Inflammatory macrophage treated with lipopolysaccharide for 1 hour (primary cell): Measurements from ENCODE around the gene GALT.

Experiments used
- DNase-seq, 2 donors: peaks; one replicate each; pipeline ENCODE4 v3.0.0-alpha.2; 2020 to 2022

Gene GALT

DNA sequence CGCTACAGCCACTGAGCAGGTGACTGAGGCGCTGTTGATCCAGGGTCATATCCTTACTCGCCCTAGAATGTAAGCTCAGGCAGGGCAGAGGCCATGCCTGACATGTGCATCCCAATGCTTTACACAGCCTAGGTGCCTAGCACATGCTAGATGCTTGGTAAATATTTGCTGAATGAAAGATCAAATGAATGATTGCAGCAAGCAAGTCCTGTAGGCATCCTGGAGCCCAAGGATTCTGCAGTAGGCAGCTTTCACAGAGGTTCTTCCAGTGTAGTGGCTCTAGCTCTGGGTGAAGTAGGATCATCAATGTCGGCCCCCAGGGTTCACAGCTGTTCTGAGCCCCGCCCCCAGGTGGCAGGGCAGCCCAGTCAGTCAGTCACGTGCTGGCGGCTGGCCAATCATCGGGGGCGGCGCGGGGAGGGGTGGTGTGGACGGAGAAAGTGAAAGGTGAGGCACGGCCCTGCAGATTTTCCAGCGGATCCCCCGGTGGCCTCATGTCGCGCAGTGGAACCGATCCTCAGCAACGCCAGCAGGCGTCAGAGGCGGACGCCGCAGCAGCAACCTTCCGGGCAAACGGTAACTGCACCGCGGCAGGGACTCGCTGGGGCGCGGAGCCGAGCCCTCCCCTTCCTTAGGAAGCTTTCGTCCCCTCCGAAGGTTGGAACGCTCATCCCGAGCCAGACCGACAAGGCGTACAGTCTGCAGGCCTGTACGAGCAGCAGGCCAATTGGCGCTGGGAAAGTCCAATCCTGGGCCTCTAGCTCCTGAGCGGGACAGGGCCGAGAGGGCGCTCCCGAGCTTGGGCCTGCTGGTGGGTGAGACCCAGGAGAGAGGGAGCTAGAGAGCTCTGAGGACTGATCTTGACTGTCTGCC lies at the start of gene GALT:
Gene GALT (plus strand): TSS at position 465 of the 873 bp plus-strand sequence. CDS start 30 bp downstream, at position 495.
- DNase-seq: peak; percentile 85 to 92

DNA sequence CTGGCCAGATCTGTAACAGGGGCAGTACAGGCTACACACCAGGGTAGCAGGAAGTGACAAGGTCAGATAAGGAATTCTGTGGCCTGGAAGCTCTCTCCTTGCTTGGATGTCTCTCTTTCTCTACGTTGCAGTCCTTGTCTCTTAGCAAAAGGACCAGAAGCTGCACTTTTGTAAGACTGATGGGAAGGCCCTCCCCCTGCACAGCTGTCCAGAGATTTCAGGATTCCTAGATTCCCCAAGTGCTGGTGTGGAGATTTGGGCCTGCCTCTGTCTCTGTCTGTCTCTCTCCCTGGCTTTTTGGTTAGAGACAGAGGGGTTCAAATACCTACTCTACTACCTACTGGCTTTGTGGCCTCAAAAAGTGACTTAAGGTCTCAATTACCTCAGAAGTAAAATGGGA lies 46.9 kb upstream of the GALT start:
- DNase-seq: no peak

DNA sequence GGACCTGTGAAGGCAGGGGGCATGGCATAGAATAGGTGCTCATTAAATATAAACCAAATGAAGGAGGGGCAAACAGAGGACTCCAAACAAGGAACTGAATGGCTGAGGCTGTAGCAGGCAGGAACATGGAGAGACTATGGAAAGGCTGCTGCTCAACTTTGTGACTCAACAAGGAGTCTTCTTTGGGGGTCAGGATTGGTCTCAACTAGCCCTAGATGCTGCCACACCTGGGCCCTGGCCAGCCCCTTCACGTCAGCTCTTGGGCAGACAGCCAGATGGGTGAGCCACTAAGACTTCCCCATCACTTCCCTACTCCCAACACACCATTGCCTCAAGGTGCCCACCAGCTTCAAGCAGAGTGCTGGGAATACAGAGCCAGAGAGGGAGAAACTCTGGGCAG lies 45.6 kb upstream of the GALT start:
- DNase-seq: no peak

DNA sequence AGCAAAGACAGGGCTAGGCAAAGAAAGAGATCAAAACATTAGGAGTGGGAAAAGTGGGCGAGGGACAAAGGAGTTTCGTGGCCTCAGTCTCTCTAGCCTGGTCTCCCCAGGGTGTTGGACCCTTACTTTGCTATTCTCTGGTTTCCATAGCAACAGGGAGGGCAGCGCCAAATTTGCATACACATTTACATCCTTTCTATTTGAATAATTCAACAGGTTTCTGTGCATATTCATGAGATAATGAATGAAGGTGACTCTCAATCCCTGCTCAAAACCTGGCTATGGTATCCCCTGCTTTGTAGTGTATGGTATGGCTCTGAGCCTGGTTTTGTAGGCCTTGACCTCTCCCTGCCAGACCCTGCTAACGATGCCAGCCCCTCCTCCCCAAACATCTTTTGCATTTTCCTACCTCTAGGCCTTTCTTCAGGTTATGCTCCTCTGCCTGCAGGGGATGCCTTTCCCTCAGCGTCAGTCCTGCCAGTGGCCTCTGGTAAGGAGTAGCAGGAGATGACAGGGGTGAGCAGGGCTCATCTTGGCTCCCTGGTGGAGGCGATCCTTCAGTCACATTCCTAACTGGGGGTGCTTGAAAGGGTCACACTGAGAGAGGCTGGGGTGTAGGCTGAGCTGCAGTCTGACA lies 44.4 kb upstream of the GALT start:
- no peak for DNase-seq

DNA sequence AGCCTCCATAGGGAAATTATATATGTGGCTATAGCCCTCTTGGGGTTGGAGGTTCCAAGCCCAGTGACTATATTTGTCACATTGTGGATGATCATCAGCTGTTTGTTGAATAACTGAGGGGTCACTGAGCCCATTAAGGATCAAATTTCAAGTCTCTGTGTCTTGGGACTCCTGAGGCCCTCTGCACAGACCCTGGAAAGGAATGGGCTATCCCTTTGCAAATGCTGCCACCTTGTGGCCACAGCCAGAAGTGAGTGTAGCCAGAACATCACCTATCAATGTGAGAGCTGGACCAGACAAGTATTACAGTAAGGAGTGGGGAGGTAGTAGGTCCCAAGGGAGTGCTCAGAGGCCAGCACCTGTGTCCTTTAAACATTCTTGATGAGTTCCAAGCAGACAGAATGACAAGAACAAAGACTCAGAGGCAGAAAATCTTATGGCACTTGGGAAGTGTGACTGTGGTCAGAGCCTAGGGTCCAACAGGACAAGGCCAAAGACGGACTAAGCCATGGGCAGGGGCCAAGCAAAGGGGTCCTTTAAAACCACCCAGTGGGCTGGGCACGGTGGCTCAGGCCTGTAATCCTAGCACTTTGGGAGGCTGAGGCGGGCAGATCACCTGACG lies 42.8 kb upstream of the GALT start:
- peak; percentile 53 to 90 for DNase-seq

DNA sequence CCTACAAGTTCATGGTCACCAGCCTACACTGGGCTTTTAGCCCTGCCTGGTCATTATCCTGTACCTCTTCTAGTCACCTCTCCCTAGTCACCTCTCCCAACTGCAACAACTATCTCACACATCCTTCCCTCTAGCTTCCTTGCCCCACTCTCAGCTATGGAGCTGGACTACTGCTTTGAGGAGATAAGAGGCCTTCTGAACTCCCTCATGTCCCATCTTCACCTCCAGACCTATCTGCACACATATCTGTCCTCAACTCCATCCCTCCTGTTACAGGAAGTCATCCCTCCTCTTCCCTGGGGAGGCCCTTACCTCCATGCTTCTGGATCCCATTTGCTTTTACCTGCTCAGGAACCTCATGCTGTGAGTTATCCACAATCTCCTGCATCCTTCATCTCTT lies 40.3 kb upstream of the GALT start:
- no peak for DNase-seq

DNA sequence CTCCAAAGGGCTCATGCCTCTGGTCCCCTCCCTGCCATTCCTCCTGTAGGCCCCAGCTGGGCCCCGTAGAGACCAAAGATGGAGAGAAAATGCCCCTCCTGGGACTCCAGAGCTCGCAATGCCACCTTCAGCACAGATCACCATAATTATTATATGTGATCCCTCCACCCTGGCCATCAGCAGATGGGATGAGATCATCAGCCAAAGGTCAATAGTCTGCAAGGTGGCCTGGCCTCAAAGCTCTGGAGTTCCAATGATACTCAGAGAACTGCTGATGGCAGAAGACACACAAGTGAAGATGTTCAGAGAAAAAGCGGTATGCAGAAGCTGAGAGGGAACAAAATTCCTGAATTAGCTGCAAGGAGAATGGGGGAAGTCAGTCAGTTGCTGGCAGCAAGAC lies 39.6 kb upstream of the GALT start:
- DNase-seq: no peak

DNA sequence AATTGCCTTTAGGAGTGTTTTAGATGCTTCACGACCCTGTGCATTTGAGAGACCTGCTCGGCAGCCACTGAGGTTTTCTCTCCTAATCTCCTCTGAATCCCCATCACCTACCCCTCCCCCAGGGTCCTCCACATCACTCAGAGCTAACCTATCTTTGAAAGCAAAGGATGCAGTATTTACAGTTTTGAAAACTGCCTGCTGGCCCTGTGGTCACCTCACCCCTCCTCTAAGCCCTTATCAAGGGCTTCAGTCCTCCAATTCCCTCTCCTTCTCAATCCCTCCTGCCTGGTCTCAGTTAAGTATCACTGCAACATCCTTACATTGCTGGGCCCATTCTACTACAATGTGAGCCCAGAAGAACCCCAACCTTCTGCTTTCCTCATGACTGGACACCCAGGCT lies 39.1 kb upstream of the GALT start:
- DNase-seq: no peak

DNA sequence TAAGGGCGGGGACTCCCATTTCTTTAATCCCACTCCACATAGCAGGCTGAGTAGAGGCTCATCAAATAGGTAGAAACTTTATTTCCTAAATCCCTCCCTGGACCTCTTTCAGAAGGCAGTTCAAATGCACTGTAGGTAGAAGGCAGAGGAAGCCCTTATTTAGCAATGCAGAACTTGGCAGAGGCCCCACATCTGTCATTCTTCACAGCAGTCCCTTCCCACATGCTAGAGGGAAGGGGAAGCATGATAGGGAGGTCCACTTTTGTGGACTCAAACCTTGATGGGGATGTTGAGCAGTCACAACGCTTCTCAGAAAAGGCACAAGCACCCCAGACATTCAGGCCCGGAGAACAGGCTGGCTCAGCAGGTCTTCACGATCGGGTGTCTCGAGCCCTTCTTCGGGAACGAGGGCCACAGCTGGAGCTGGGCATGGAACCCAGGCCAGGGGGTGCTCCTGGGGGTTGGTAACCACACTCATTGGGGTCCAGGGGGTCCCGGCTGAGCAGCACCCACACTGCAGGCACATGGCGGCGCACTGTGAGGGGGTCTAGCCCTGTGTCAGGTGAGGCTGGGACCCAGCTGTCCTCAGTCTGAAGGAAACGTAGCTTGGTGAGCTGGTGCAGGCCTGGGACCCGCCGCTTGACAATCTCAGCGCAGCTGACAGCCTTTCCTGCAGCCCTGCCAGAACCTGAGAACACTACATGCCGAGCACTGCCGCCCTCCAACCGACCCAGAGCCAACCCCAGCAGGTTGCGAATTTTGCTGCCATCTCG lies 35.9 kb upstream of the GALT start:
- peak; percentile 14 to 29 for DNase-seq

DNA sequence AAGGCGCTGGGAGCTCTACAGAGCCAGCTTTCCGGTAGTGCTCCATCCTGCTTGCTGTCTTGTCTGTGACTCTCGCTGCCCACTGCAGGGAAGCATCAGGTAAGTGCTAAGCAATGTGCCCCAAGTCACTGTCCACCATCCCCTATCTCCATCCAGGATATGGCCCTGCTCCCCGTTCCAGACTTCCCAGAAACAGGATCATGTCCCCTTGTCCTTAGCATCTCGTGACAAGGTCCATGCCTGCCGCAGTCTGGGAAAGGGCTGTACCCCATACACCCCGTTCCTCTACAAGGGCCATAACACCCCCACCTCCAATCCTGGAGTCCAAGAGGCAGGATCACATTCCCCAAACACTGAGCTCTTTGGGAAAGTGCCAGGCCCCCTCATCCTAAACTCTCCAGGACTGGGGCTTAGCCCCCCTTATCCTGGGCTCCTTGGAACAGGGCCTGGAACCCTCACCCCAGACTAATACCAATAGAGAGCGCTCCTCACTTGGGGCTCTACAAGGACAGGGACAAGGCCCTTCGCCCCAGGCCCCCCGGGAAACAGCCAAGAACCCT lies 35.1 kb upstream of the GALT start:
- no peak for DNase-seq

DNA sequence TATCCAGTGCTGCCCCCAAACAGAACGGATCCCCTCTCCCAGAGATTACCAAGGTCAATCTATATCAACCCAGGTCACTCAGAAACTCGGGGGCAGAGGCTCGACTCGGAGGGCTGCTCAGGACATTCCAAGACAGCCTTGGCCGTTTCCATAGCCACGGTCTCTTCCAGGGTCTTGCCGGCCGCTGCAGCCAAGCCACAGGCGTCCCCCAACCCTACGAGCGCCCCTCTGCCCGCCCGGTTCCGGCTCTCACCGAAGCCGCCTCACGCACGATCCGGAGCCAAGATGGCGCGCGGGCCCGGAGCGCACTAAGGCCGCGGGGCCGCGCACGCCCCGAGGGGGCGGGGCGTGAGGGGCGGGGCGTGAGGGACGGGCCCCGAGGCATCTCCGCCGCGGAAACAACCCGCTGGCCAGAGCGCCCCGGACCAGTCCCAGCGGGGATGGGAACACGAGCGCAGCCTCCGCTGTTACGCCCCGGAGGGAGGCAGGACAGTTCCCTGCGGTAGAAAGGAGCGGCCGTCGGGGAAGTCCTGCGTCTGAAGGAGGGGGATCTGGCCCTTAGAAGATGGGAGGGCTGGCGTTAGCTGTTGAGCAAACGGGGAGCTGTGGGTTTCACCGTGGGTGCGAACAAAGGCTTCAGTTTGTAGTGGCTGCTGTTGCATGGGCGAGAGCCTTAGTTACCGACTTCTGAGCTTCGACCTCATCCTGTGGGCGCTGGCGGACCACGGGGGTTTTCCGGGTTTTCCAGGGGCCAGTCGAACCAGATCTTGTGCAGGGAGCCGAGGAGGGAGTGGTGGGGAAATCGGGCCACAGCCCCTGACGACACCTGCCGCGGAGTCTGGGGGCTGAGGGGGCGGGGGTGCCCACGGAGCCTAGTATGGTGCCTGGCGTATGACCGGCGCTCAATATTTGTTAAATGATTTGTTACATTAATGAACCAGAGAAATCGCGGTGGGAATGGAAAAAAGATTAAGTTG lies 34.4 kb upstream of the GALT start, which contains the start of gene RPP25L:
Gene RPP25L (minus strand): TSS at position 287 of the 977 bp plus-strand sequence. CDS start 801 bp downstream, outside the sequence.
- peak; percentile 95 to 98 for DNase-seq

DNA sequence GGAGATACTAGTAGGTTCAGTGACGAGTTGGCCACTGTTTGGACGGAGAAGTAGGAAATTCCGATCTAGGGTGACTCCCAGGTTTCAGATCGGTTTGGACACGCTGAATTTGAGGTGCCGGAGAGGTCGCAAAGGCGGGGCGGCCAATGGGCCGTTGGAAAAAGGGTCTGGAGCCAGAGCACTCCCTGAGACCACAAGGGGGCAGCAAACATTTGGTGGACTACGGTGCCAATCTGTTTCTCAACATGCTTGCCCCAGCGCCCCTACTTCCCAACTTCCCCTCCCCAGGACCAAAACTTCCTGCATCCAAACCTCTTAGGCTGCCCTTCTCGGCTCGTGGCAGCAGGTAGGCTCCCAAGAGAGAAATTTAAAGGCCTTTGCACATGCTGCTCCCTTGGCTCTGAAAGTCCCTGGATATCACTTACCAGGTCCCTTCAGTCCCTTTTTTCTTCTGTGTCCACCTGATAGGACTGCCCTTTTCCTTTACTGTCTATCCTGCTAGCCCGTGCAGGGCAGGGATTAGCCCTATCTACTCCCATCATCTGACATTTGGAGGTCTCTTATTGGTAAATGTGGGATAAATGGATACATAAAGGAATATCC lies 33.6 kb upstream of the GALT start:
- DNase-seq: peak; percentile 79 to 93

DNA sequence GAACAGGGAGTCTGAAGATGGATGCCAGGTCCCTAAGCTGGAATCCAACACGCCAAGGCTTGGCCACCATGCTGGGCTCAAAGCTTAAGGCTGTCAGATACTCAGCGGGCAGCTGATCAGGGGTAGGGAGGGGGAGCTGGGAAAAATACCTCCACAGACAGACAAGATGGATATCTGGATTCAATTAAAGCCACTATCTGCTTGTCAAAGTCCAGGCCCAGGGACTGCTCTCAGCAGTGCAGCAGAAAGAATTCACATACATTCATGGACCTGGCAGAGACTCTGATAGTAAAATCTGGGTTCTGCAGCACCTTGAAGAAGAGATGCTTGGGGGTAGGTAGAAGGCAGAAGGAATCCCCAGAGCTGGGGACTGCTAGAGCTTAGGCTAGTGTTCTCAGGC lies 31.3 kb upstream of the GALT start:
- DNase-seq: no peak

DNA sequence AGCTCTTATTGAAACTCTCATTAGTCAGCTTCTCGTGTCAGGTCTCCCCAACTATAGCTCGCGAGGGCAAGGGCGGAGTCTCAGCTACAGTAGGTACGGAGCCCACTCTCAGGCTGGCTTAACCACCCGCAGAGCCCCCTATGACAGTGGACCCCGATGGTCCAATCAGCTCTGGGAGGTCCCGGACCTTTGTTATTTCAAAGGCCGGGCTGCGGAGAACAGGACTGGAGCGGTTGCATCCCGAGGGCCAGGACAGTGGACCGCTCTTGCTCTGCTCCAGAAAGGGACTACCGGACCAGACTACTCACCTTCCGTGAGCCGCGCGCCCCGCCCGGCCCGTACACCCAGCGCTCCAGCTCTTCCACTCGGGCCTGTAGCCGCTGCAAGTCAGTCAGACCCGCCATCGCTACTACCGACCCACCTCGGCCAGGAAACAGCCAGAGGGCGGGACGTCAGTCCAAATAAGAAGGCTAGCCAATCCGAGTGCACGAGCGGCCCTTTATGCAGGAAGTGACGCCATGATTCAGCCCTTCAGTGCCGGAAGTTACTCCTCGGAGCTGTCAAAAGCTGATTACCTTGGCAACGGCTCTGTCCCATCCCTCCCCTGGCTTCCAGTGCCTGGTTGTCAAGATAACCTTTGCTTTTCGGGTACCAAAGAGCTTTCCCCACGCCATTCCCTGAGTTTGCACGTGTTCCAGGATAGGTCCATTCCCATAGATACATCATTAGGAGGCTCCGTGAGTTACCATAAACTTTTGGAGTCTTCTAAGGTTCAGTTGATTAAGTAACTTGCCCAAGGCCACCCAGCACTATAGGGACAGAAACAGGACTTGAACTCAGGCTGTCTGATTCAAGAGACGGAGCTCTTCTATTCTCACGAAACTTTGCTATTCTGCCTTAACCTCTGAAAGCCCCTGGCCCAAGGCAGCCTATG lies 26.1 kb upstream of the GALT start, which contains the start of gene DCTN3:
Gene DCTN3 (minus strand): TSS at position 435 of the 934 bp plus-strand sequence. CDS start 31 bp downstream, at position 404.
- DNase-seq: peak; percentile 92 to 95

DNA sequence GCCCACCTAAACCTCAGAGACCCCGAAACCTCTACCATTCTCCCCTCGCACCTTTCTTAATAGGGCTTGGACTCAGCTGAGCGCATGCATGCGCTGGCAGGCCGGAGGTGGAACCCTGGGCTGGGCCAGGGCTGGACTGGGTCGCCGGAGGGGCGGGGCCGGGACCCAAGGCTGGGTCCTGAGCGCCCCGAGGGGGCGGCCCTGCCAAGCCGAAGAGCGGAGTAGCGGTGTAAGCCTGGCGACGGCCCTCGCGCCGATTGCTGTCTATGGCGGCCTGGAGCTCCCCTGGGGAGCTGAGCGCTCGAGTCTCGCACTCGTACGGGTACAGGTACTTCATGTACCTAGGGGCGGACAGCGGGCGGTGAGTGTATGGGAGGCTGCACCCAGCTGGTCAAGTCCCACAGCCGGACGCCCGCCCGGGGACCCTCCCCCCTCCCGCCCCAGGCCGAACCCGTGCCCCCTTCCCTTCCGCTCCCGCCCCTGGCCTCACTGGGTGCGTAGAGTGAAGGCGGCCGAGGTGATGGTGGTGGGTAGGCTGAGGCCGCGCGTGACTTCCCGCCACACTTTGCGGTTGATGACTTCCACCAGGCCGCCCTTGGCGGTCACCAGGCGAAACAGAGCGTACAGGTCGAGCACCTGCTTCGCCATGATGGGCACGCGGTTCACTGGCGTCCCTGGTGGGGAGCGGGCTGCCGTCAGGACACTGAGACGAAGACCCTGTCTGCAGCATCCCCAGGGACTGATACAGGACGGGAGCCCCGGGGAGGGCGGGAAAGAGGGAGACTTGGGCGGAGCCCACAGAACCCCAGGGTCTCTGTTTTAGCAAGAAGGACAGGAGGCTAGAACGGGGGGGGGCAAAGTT lies 22.9 kb upstream of the GALT start:
- DNase-seq: no peak

DNA sequence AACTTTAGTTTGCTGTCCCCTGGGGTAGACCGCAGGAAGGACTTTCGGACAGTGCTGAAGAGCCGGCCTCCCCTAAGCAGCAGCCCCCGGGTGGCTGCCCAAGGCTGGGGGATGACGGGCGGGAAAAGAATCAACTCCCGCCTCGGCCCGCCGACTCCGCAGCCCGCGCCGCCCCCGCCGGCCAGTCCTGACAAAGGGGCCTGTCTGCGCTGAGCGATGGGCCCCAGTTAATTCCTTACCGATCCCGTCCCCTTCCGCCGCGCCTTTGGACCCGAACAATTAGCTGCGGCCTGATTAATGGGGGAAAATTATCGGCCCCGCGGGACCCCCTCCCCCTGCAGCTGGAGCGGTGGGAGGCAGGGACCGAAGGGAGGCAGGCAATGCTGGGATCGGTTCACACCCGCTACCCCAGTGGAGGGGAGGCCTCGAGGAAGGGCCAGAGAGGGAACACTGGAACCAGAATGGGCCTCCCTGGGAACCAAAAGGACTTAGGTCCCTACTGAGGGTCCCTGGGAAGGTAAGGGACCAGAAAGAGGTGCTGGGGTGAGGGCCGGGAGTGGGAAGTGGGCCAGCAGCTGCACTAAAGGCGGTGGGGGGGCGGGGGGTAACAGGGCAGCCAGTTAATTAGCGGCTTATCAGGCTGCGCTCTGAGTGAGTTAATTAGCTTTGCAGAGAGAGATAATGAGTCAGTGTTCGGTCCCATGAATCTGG lies 21.8 kb upstream of the GALT start:
- no peak for DNase-seq

DNA sequence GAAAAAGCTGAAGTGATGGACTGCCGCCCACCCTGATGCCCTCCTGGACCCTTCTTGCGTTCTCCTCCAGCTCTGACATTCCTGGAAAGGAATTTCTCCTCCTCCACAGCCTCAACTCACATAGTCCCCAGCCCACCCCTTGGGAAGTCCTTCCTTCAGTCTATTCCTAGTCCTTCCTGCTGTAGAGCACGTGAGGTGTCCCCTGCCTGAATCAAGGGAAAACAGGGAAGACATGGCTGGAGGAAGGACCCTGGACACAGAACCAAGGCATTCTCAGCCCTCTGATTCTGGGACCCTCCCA lies 21.3 kb upstream of the GALT start:
- DNase-seq: no peak
